Stomach (tissue), 4 donors: ENCODE results near the gene CMTM4.

ENCODE experiments used
- CTCF ChIP-seq, 7 experiments: fragments of 450-650 bp in 4 of 7; fragments of 200-600 bp in 3 of 7; sonication (generic) in 3 of 7; IDR thresholded peaks; one replicate each; pipeline ENCODE4 v1.5.1; 2016 to 2019; ENCODE audit warnings: antibody characterized with exemption in 7 of 7, control low read depth in 2 of 7, mild to moderate bottlenecking in 1 of 7
- EP300 ChIP-seq: sonication (generic); formaldehyde crosslinking; IDR thresholded peaks from one replicate; pipeline ENCODE4 v1.6.1; 2017; ENCODE audit warnings: antibody characterized with exemption
- POLR2A ChIP-seq, 4 donors: fragments of 450-650 bp; IDR thresholded peaks; one replicate each; pipeline ENCODE4 v1.6.1; 2016; ENCODE audit warnings: antibody characterized with exemption in 4 of 4, control low read depth in 2 of 4, mild to moderate bottlenecking in 1 of 4, moderate library complexity in 1 of 4
- POLR2AphosphoS5 ChIP-seq, 3 donors: sonication (generic); formaldehyde crosslinking; IDR thresholded peaks; one replicate each; pipeline ENCODE4 v1.6.1; 2016; ENCODE audit warnings: antibody characterized with exemption in 3 of 3

GRCh38 chr16:66581246-66581952, 115.1 kb downstream of the CMTM4 start:
- no peak for TF ChIP-seq CTCF (IDR thresholded peaks at IDR 0.05)
- no peak for TF ChIP-seq POLR2A (IDR thresholded peaks at IDR 0.05)
- no peak for TF ChIP-seq POLR2AphosphoS5 (IDR thresholded peaks at IDR 0.05)
- TF ChIP-seq EP300, result no peak
